Kasumi-1 (cell line): ENCODE results near the gene LMO1.

ENCODE experiments used
- DNase-seq, 2 experiments: peaks; one replicate each; lab custom pipeline; 2025; lab: John Stamatoyannopoulos, UW

The LMO1 gene

DNA sequence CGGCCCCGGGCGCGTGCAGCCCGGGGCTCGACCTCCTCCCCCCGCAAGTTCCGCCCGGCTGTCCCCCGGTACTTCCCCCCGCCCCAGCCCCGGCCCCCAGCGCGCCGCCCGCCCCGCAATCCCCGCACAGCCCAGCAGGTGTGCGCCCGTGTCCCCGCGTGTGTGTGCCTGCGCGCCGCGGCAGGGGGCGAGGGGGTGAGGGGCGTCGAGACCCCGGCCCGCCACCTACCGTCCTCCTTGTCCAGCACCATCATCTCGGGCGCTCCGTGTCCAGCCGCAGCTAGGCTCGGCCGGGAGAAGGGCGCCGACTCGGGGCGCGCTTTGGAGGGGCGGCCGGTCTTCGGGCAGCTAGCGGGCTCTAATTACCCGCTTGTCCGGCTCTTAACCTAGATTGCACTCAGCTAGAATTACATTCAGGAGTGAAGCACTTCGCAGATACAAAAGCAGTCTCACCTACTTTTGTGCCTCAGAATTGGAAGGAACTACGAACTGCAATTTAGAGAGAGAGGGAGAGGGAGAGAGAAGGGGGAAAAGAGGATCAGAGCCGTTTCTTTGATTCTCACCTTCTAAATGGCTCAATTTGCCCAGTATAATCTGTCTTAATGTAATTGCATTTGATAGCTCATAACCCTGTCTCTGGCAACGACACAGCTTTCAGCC lies 439 bp downstream of the LMO1 start:
- DNase-seq = no peak

DNA sequence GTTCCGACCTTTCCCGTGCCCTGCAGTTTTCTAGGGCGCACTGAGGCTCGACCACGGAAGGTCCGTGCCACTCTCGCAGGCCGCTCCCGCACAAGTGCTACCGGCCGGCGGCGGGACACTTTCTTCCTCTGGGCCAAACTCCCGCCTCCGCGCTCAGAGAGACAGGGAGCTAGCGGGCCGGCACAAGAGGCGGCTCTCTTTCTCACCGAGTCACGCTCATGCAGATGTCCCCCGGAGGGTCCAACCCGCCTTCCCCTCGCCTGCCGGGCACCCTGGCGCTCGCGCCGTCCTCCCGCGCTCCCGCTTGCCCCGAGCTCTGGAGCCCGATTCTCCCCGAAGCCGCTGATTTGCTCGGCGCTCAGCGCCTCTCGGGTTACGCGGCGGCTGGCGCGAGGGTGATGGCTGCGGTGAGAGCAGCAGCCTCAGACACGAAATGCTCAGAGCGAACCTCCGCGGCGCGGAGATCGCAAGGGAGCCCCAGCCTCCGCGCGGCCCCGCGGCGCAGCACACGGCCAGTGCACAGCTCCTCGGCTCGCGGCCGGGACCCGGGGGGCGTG lies 1.0 kb downstream of the LMO1 start:
- peak; percentile 33 to 37 for DNase-seq

DNA sequence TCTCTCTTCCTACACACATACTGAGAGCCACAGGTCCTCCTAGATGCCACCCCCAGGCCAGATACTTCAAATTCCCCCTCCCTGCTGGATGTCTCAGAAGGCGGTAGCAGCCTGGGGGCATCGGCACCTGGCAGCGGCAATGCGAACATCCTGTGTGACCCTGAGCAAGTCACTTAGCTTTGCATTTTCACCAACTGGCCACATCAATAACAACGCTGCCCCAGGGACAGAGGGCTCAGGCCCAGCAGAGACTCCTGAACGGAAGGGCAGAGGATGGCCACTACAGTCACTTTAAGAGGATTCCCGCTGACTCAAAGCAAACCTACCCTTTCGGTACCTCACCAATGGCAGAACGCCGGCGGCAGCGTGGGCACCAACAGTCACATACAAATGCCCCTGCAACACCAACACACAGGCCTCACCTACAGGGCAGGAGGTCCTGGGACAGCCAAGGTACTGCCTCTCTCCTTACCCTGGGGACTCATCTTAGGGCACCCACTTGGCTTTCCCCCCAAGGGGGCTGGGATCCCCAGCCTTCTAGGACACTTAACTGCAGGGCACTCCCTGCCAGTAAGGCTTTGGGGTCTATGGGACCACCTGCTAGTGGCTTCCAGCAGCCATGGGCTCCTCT lies 1.6 kb downstream of the LMO1 start:
- DNase-seq = no peak

DNA sequence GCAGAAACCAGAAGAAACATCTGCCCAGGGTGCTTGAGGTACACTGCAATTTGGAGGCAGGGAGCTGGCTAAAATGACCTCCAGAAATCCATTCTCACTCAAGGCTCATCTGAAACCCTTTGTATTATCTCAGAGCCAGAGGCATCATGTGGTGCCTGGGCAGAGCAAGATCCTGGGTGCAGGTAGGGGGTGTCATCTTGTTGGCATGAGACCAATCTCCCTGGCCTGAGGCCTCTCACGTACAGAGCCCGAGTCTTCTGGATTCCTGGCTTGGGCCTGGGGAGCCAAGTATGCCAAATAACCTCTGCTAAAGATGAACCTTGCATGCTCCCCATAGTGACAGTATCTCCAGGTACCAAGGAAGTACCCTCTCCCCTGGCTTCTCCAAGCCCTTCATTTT lies 2.4 kb downstream of the LMO1 start:
- DNase-seq = no peak

DNA sequence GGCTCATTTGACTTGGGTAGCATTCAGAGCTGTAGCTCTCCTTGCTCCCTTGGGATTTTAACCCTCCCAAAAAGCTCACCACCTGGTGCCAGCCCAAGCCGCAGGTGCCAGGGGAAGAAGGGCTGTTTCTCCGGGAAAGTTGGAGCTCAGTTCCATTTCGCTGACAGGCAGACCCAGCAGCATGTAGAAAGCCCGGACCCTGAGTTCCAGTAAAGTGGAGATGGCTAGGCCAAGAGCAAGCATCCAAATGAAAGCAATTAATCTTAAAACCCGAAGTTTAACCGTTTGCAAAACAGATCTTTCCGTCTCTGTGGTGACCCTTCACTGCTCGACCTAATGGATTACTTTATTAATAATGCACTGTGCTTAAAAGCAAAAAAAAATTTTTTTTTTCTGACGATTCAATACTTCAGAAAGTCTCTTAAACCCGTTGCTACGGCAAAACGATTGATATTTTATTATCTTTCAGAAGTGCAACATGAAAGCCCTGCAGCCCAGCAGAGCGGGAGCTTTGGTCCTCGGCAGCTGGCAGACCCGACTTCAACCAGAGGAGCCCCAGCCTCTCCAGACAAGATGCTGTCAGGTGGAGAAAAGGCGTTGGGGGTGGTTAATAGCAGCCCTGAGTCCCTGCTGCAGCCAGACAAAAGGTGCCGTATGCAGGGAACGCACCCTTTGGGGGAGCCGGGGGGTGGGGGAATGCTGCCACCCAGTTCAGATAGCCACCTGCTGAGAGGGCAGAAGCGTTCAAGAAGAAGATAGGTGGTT lies 3.3 kb downstream of the LMO1 start:
- DNase-seq = no peak

DNA sequence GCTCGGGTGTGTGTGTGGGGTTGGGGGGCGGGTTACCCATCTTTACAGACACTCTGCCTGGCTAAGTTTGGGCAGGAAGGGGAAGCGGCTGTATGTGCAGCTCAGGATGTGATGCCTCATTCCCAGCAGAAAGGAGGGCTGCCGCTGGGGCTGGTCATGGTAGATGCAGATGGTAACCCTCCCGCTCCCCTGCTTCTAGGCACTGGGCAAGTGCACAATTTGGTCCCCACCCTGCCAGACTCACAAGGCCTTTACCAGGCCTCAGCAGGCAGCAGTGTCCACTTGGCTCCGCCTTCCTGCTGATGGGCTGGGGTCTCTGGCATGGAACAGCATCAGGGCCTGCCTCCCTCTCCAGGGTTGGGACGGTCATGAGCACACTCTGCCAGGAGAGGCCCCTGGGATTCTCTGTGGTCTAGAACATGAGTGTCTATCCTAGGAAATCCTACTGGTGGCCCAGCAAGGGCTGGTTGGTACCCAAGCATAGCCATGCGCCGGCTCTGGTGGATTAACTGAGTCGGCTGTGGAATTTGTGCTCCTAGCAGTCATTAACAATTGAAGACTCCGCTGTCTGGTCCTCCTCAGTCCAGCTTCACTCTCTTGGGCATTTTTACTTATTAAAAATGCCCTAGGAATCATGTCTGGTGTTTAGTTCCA lies 4.2 kb downstream of the LMO1 start:
- peak; percentile 45 to 50 for DNase-seq

DNA sequence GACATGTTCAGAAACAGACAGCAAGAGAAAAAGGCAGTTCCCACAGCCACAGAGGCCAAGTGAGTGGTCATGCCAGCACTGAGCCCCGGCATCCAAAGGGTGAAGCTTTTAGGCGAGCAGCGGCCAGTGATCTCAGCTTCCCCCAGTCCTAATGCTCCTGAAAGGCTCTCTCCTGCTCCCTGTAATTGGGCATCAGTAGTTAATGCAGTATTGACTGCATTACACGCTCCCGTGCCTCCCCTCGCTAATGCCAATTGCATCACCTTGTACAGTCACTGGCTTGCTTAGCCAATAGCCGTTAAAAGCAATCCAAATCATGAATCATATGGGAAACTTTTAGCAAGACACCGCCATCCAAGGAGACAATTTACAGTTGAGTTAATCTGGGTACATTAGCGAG lies 4.9 kb downstream of the LMO1 start:
- DNase-seq = peak; percentile 43 to 50

DNA sequence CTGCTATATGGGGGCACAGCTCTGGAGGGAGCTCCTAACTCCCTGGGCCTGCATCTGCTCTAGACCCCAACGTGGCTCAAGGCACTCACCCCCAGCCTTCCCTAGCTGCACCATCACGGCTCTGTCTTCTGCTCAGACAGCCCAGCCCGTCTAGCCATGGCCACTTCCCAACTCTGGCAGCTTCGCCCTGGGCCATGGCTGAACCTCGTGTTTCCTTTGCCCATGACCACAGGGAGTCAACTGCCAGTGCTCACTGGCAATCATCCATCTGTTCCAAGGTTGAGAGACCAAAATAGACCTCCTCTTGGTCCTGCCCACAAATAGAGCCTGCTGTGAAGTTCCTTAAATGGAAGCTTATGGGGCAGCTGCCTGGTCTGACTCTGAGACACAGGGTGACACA lies 5.4 kb downstream of the LMO1 start:
- peak; percentile 62 for DNase-seq

DNA sequence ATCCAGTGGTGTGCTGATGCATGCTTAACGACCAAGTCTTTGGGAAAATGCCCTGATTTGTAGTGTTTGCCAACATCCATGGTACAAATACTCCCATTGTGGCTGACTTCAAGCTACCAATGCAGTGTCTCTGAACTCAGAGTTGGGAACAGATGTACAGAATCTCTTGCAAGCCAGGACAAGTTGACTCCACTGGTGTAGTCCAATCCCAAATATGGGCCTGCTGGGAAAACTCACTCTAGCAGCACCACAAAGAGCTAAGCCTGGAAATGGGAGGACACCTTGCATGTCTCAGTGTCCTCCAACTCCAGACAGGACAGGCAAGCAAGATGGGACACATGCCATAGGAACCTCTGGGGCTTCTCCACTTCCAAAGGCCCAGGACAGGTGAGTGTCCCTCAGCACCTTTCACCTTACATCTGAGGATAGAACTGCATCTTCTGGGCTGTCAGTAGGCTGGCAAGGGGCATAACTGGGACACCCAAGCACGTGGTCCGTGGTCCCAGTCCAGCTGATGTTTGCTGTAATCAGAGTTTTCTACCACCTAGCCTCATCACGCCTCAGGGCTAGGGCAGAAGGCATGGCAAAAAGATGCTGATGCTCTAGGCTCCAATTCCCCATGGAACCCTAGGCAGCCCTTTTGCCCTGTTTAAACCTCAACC lies 6.5 kb downstream of the LMO1 start:
- no peak for DNase-seq

DNA sequence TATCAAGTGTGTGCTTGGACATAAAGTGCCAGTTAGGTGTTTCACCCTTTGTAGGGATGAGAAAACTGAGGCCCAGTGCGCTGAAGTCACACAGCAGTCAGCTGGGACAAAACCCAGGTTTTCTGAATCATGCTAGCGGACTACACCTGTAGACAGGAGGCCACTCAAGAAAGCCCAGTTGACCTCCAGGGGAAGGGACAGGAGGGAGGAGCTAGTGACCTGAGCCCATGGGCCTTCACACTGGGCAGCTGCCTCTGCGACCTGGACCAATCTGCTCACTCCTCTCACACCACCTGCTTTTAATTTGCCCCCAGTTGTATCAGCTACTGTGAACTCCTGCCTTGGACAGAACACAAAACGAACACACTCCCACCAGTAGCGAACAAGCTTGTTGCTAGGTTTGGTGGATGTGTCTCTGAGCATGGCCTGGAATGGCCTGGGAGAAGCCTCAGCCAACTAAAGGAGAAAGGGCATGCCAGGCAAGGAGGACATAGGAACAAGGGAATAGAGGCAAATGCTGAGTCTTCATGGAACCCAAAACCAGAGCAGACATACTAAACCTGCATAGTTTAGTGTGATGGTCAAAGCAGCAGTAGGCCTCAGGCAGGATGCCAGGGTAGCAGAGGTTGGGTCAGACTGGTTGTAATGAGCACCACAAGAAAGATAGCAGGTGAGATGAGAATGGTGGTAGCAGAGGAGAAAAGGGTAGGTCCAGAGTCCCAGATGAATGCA lies 7.2 kb downstream of the LMO1 start:
- DNase-seq = no peak

DNA sequence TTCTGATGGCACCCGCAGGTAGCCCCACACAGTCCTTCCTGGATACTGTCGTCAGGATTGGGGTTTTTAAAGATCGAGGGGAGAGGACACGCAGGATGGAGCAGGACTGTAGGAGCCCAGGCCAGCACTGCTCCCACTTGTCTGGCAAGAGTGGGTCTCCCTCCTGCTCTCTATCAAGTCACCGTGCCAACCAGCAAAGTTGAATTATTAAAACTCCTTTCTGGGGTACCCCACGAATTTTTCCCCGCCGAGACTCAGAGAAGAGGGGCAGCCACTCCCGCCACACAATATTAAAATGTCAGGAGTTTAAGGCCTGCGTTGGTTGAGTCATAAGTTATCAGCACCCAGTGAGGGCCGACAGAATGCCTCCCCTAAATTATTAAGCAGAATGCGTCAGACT lies 10.1 kb downstream of the LMO1 start:
- DNase-seq = no peak

DNA sequence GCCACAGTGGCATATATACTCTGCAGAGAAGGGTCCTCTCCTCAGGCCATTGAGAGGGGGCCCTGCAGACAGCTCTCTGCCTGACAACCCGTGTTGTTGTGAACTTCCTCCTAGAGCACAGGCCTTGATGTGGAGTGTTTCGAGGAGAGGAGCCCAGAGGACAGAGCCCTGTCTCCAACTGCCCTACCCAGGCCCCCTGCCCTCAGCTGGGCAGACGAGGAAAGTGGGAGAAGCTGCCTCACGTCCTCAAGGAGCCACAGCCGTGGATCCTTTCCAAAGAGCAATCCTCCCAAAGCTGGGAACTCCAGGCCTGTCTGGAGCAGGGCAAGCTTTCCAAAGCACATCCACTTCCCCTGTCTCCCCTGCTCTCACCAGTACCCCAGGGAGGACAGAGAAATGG lies 10.7 kb downstream of the LMO1 start:
- no peak for DNase-seq

DNA sequence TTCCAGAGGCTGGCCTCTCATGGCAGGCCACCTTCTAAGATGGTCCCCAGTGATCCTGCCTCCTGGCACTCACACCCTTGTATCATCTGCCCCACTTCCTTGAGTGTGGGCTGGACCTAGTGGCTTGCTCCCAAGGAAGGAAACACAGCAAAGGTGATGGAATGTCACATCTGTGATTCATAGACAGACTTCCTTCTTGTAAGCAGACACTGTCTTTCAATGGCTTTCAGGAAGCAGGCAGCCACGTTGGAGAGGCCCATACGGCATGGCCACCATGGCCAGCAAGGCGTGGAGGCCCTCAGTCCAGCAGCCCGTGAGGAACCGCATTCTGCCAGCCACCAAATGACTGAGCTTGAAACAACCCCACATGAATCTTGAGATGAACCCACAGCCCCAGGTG lies 11.3 kb downstream of the LMO1 start:
- no peak for DNase-seq

DNA sequence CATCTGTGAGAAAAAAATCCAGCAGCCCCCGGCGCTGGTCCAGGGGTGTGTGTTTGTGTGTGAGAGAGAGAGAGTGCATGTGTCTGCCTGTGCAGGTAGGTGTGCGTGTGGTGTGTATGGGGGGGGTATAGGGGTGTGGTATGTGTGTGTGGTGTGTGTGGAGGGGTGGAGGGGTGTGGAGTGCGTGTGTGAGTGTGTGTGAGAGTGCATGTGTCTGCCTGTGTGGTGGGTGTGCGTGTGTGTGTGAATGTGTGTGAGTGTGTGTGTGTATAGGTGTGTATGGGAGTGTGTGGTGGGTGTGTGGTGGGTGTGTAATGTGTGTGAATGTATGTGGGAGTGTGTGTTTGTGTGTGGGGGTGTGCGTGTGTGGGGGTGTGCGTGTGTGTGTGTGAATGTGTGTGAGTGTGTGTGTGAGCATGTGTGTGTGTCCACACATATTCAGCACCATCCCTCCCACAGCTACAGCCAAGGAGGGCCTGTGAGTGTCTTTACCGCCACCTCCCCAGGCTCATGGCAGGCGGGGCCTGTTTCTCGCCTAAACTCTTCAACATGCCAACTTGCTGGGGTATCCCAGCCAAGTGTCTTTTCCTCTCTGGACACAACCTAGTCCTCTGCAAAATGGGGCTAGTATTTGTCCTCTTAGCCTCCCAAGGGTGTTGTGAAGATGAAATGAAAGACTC lies 11.9 kb downstream of the LMO1 start:
- no peak for DNase-seq

DNA sequence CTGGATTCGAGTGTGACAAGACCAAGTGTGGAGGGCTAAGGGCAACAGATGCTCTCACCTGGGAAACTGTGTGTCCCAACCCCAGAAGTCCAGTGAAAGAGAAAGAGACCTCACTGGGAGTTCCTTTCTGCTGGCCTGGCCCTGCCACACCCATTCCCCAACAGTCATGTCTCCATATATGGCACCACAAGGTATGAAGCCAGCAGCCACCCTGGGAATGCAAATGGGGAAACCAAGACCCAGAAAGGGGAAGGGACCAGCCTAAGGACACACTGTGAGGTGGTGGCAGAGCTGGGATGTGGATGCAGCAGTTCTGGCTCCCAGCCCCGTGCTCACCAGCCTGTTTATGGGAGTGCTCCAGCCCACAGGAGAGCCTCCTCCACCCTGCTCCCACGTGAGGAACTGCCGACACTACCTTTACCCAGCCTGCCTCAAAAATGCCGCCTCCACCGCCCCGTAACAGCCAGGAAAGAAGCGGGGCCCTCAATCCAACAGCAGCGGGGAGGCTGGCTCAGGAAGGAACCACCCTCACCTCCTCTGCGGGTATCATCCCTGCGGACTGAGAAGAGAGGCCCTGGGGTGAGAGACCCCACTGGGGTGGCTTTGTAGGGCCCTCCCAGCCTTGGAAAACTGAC lies 12.6 kb downstream of the LMO1 start:
- DNase-seq = no peak

DNA sequence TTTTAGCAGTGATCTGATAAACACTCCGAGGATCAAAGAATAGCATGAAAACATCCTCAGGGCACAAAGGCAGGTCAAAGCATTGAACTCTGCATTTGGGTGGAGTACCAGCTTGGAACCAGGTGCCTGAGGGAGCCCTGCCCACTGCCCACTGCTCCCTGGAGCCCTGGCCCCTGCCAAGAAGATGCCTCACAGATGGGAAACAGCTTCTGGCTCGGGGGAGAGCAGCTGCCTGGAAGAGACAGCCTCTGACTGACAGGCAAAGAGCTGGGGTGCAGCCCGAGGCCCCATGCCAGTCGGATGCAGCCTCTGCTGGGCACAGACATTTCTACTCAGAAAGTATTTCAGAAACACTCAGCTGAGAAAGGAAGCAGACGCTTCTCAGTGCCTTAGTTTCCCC lies 13.2 kb downstream of the LMO1 start:
- DNase-seq = no peak

DNA sequence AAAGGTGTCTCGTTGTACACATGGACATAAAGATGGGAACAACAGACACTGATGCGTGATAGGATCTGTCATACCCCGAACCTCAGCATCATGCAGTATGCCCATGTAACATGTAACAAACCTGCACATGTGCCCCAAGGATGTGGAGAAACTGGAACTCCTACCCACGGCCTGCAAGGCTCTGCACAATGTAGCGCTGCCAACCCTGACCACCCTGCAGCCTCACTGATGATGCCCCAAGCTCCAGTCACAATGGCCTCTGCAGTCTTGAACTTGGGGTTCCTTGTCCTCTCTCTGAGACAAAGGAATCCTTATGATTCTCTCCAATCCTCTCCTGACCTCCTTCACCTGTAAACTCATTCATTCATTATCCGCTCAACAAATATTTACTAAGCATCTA lies 14.2 kb downstream of the LMO1 start:
- no peak for DNase-seq

DNA sequence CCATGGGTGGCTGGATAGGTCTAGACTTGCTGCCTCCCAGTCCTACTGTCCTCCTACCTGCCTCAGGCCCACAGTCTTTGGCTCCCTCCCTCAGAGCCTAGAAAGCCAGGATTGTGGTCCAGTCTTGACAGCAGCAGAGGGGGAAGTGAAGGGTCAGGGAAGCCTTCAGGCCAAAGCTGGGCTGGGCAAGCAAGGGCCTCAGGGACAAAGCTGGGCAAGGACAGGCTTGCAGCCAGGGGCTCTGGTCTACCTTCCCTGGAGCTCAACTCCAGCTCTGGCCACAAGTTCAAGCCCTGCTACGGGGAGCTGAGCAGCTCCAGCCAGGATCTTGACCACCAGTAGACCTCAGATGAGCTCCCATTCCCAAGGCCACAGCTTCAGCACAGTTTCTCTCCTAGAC lies 14.9 kb downstream of the LMO1 start:
- no peak for DNase-seq

DNA sequence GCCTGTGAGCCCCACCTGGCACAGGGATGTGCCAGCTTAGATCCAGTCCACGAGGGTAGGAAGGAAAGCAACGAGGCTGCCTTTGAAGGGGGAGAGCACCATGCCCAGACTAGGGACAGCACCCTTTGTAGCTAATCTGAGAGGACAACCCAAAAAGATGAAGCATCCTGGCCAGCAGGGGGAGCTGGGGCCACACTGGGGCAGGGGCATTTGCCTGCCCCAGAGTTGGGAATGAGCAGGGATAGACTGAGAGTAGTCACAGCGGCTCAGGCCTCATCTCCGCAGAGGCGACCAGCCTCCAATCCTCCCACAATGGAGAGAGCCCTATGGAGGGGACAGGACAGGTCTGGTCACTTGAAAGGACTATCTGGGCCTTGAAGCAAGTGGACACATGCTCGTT lies 16.4 kb downstream of the LMO1 start:
- peak; percentile 27 to 56 for DNase-seq

DNA sequence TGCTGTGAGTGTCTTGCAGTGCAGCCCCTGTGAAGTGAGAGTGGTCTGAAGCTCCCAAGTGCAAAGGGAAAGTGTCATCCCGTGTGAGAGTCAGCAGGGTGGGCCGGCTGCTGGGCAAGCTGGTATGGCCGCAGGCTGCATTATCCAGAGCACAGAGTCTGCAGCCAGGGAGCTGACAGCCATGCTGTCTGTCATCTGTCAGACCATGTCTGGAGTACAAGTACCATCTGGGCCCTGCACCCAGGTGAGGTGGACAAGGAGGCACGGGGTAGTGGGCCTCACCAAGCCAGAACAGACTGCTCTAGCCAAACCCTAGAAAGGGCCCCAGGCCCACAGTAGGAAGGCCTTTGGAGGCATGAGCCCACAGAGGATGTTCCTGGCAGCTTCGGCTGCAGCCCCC lies 20.2 kb downstream of the LMO1 start:
- DNase-seq = no peak
